ENCODE results near the gene ADH6.

- TF ChIP-seq EZH2 (IDR thresholded peaks at IDR 0.05; ENCODE audit: insufficient read depth, poor library complexity, severe bottlenecking) (no peak), EZH2phosphoT487 (IDR thresholded peaks at IDR 0.05; ENCODE audit: insufficient read depth, low read depth) (no peak)
Observed at GRCh38 chr4:99234331-99235010, 15.4 kb upstream of the ADH6 start.
